Activated T-helper 1 cell treated with anti-CD3 and anti-CD28 coated beads, Interleukin-12 subunit alpha, Interleukin-12 subunit beta, Interleukin-2, Interleukin-4 antibody, amounts not matched to agents 30 ng/mL and 10 ng/mL and 1 ng/mL, durations not matched to agents 14 hours and 24 hours and 36 hours (primary cell): ENCODE data around the gene ASMTL. TPM values are rescaled to one million over a fixed set of nuclear protein-coding genes. Genes with fewer than 3 reads are reported as not detected.
"Not testable (repeated sequence)": the region's sequence is repeated elsewhere in the genome, so short reads cannot be mapped to it uniquely, and the experiment has no call there.

Experiments used
- DNase-seq: peaks from one replicate; pipeline ENCODE4 v3.0.0; 2021; ENCODE audit warnings: low spot score
- H3K27ac Mint-ChIP-seq: one replicate; pipeline ENCODE4 v1.8.0; 2021; ENCODE audit warnings: mild to moderate bottlenecking, mixed read lengths
- H3K27me3 Mint-ChIP-seq: one replicate; pipeline ENCODE4 v1.8.0; 2022; ENCODE audit warnings: mild to moderate bottlenecking, moderate library complexity, mixed read lengths; ENCODE audit not compliant: insufficient read depth
- H3K36me3 Mint-ChIP-seq: one replicate; pipeline ENCODE4 v1.8.0; 2021; ENCODE audit warnings: low read depth, mixed read lengths
- H3K4me1 Mint-ChIP-seq: one replicate; pipeline ENCODE4 v1.8.0; 2021; ENCODE audit warnings: low read depth, mixed read lengths
- H3K4me3 Mint-ChIP-seq: one replicate; pipeline ENCODE4 v1.8.0; 2021; ENCODE audit warnings: mild to moderate bottlenecking, moderate library complexity, mixed read lengths
- H3K9me3 Mint-ChIP-seq: one replicate; pipeline ENCODE4 v1.8.0; 2021; ENCODE audit warnings: mixed read lengths
- intact Hi-C: fragments of 100-400 bp; cut with micrococcal nuclease; formaldehyde crosslinking; loops from one replicate; pipeline ENCODE4 v1.15.1; 2024
- total RNA-seq: library from RNA; stranded (reverse); gene quantifications from 2 replicates; pipeline ENCODE4 v1.2.3, GENCODE V29; 2022

Gene ASMTL
- total RNA-seq, 1 donor from 2014 or later, result 48.0 TPM

GRCh38 chrX:1488745-1489144 is 36.0 kb upstream of the ASMTL start:
- H3K27ac Mint-ChIP-seq, result no peak overlapping the region

GRCh38 chrX:1488141-1488540 is 35.4 kb upstream of the ASMTL start:
- peaks cover 6% of the 10 kb centered on the region for H3K9me3 Mint-ChIP-seq
- intact Hi-C loops, result no loop called here
- no peak for DNase-seq
- peaks cover 30% of the 10 kb centered on the region for H3K4me1 Mint-ChIP-seq
- no peak overlapping the region for H3K27ac Mint-ChIP-seq
- peaks cover 43% of the 10 kb centered on the region for H3K36me3 Mint-ChIP-seq
- no peak overlapping the region for H3K4me3 Mint-ChIP-seq
- H3K27me3 Mint-ChIP-seq, result no peaks in the 10 kb centered on the region

More at GRCh38 chrX:1488745-1489144, 36.0 kb upstream of the ASMTL start:
- H3K9me3 Mint-ChIP-seq, result peaks cover 6% of the 10 kb centered on the region
- H3K4me1 Mint-ChIP-seq, result peaks cover 32% of the 10 kb centered on the region
- H3K4me3 Mint-ChIP-seq, result no peak overlapping the region
- DNase-seq, result no peak
- H3K27me3 Mint-ChIP-seq, result no peaks in the 10 kb centered on the region
- intact Hi-C loops, result no loop called here
- H3K36me3 Mint-ChIP-seq, result peaks cover 45% of the 10 kb centered on the region

- intact Hi-C loops, result no loop called here
- no peak overlapping the region for H3K27ac Mint-ChIP-seq
- H3K4me3 Mint-ChIP-seq, result no peak overlapping the region
- peaks cover 6% of the 10 kb centered on the region for H3K9me3 Mint-ChIP-seq
- no peak for DNase-seq
- no peaks in the 10 kb centered on the region for H3K27me3 Mint-ChIP-seq
- H3K36me3 Mint-ChIP-seq, result peaks cover 43% of the 10 kb centered on the region
- peaks cover 28% of the 10 kb centered on the region for H3K4me1 Mint-ChIP-seq
Observed at GRCh38 chrX:1487401-1487800, 34.7 kb upstream of the ASMTL start.

GRCh38 chrX:1486749-1487361 is 34.1 kb upstream of the ASMTL start:
- Mint-ChIP-seq H3K27ac (no peak overlapping the region), H3K36me3 (peaks cover 40% of the 10 kb centered on the region), H3K9me3 (peaks cover 6% of the 10 kb centered on the region), H3K4me1 (peaks cover 30% of the 10 kb centered on the region), H3K27me3 (no peaks in the 10 kb centered on the region), H3K4me3 (no peak overlapping the region)
- intact Hi-C loops, result no loop called here
- no peak for DNase-seq

GRCh38 chrX:1486177-1486576 is 33.5 kb upstream of the ASMTL start:
- Mint-ChIP-seq H3K9me3 (peaks cover under 1% of the 10 kb centered on the region), H3K4me3 (no peak overlapping the region), H3K27ac (no peak overlapping the region), H3K4me1 (peaks cover 35% of the 10 kb centered on the region), H3K27me3 (no peaks in the 10 kb centered on the region), H3K36me3 (peaks cover 36% of the 10 kb centered on the region)
- intact Hi-C loops, result no loop called here
- no peak for DNase-seq

GRCh38 chrX:1485033-1485432 is 32.3 kb upstream of the ASMTL start:
- H3K4me1 Mint-ChIP-seq, result peaks cover 45% of the 10 kb centered on the region
- no peak overlapping the region for H3K4me3 Mint-ChIP-seq
- H3K27ac Mint-ChIP-seq, result no peak overlapping the region
- DNase-seq, result no peak
- H3K9me3 Mint-ChIP-seq, result peaks cover 3% of the 10 kb centered on the region
- H3K27me3 Mint-ChIP-seq, result no peaks in the 10 kb centered on the region
- peaks cover 40% of the 10 kb centered on the region for H3K36me3 Mint-ChIP-seq
- intact Hi-C loops, result no loop called here

GRCh38 chrX:1484638-1485019 is 31.9 kb upstream of the ASMTL start:
- peaks cover 44% of the 10 kb centered on the region for H3K36me3 Mint-ChIP-seq
- no peak overlapping the region for H3K4me3 Mint-ChIP-seq
- DNase-seq, result no peak
- peaks cover 49% of the 10 kb centered on the region for H3K4me1 Mint-ChIP-seq
- intact Hi-C loops, result no loop called here
- H3K27ac Mint-ChIP-seq, result peak overlapping the region; percentile 52
- no peaks in the 10 kb centered on the region for H3K27me3 Mint-ChIP-seq
- peaks cover 7% of the 10 kb centered on the region for H3K9me3 Mint-ChIP-seq

- Mint-ChIP-seq H3K27ac (peak overlapping the region; percentile 81), H3K4me3 (peak overlapping the region; percentile 48), H3K9me3 (peaks cover 13% of the 10 kb centered on the region), H3K4me1 (peaks cover 55% of the 10 kb centered on the region), H3K36me3 (peaks cover 45% of the 10 kb centered on the region), H3K27me3 (no peaks in the 10 kb centered on the region)
- intact Hi-C loops, result no loop called here
- no peak for DNase-seq
Observed at GRCh38 chrX:1483843-1484637, 31.3 kb upstream of the ASMTL start.

GRCh38 chrX:1482530-1482928 is 29.8 kb upstream of the ASMTL start:
- Mint-ChIP-seq H3K36me3 (peaks cover 43% of the 10 kb centered on the region), H3K4me3 (peak overlapping the region; percentile 85), H3K27ac (peak overlapping the region; percentile 99), H3K9me3 (peaks cover 14% of the 10 kb centered on the region), H3K4me1 (peaks cover 64% of the 10 kb centered on the region)
- H3K27me3 Mint-ChIP-seq, DNase-seq: not testable (repeated sequence)
- intact Hi-C loops, result loop anchor here (1.0 kb wide), 1 partner anchor 15 kb away; no protein-coding TSS in a partner anchor

- no peaks in the 10 kb centered on the region for H3K27me3 Mint-ChIP-seq
- H3K27ac Mint-ChIP-seq, result peak overlapping the region; percentile 99
- intact Hi-C loops, result loop anchor here (1.0 to 2.0 kb wide), 6 partner anchors 10 to 54 kb away; no protein-coding TSS in a partner anchor
- H3K4me1 Mint-ChIP-seq, result peaks cover 66% of the 10 kb centered on the region
- DNase-seq, result peak; percentile 78
- peaks cover 18% of the 10 kb centered on the region for H3K9me3 Mint-ChIP-seq
- H3K36me3 Mint-ChIP-seq, result peaks cover 41% of the 10 kb centered on the region
- H3K4me3 Mint-ChIP-seq, result peak overlapping the region; percentile 85
Observed at GRCh38 chrX:1481636-1482529, 29.2 kb upstream of the ASMTL start.

GRCh38 chrX:1480082-1480785 is 27.5 kb upstream of the ASMTL start:
- Mint-ChIP-seq H3K27me3 (no peaks in the 10 kb centered on the region), H3K4me3 (peak overlapping the region; percentile 23), H3K36me3 (peaks cover 41% of the 10 kb centered on the region), H3K4me1 (peaks cover 66% of the 10 kb centered on the region), H3K27ac (peak overlapping the region; percentile 91), H3K9me3 (peaks cover 22% of the 10 kb centered on the region)
- intact Hi-C loops, result loop anchor here (2.0 kb wide), 1 partner anchor 21 kb away; no protein-coding TSS in a partner anchor
- DNase-seq, result no peak

GRCh38 chrX:1477801-1478458 is 25.2 kb upstream of the ASMTL start:
- Mint-ChIP-seq H3K36me3 (peaks cover 59% of the 10 kb centered on the region), H3K4me3 (peak overlapping the region; percentile 13), H3K27me3 (no peaks in the 10 kb centered on the region), H3K27ac (peak overlapping the region; percentile 67), H3K9me3 (peaks cover 41% of the 10 kb centered on the region), H3K4me1 (peaks cover 65% of the 10 kb centered on the region)
- no peak for DNase-seq
- intact Hi-C loops, result no loop called here
